ENCODE results near the gene KLF9. TPM values are rescaled to one million over a fixed set of nuclear protein-coding genes. Genes with fewer than 3 reads are reported as not detected.

Gene KLF9
- polyA plus RNA-seq, 1 of the 3 experiments (the other 2 are of a cell fraction): 5.8 TPM

GRCh38 chr9:70362952-70363351 is 51.5 kb downstream of the KLF9 start (continued):
- TF ChIP-seq, protein P1, sequence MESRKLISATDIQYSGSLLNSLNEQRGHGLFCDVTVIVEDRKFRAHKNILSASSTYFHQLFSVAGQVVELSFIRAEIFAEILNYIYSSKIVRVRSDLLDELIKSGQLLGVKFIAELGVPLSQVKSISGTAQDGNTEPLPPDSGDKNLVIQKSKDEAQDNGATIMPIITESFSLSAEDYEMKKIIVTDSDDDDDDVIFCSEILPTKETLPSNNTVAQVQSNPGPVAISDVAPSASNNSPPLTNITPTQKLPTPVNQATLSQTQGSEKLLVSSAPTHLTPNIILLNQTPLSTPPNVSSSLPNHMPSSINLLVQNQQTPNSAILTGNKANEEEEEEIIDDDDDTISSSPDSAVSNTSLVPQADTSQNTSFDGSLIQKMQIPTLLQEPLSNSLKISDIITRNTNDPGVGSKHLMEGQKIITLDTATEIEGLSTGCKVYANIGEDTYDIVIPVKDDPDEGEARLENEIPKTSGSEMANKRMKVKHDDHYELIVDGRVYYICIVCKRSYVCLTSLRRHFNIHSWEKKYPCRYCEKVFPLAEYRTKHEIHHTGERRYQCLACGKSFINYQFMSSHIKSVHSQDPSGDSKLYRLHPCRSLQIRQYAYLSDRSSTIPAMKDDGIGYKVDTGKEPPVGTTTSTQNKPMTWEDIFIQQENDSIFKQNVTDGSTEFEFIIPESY (IDR thresholded peaks at IDR 0.05; ENCODE audit: borderline replicate concordance, low read depth): no peak

GRCh38 chr9:70355801-70356200 is 58.7 kb downstream of the KLF9 start:
- Histone ChIP-seq H3K27me3 (ENCODE audit: insufficient read depth) (no peaks in the 10 kb centered on the region), H3K9ac (no peak overlapping the region), H3K9me2 (no peaks in the 10 kb centered on the region), H3K79me2 (ENCODE audit: insufficient read depth) (no peaks in the 10 kb centered on the region), H3K27ac (ENCODE audit: low read depth in 2 of 2, low read length in 1 of 2) (no peak overlapping the region), H4K20me1 (ENCODE audit: insufficient read depth) (no peaks in the 10 kb centered on the region), H2AFZ (ENCODE audit: low read depth) (no peak overlapping the region), H3K9me3 (no peaks in the 10 kb centered on the region), H3K4me3 (ENCODE audit: low read depth in 2 of 2, low read length in 1 of 2) (no peak overlapping the region), H3K4me2 (no peak overlapping the region), H3K4me1 (ENCODE audit: control insufficient read depth in 1 of 2, insufficient read depth in 2 of 2, low read depth in 1 of 2, low read length in 1 of 2) (no peaks in the 10 kb centered on the region), H3K36me3 (replicated peaks in 1 of 2; ENCODE audit: control insufficient read depth in 1 of 2, insufficient read depth in 2 of 2, low read length in 1 of 2) (peaks cover 13 to 49% of the 10 kb centered on the region in 2 experiments), H3F3A (replicated peaks; ENCODE audit: insufficient read depth) (peaks cover 11% of the 10 kb centered on the region)
- POLR2A ChIA-PET: no interaction called here
- WGBS (ENCODE audit: low lambda C conversion rate): 96% methylated on average over 3 of the region's 3 CpGs
- DNase-seq: no peak
- CTCF ChIA-PET: interaction anchor here (0.9 to 1.1 kb wide), 3 partner anchors 15 to 247 kb away, joined by 3 to 4 read pairs (median 3); no protein-coding TSS in a partner anchor
- TF ChIP-seq NRF1 (IDR thresholded peaks at IDR 0.05; ENCODE audit: low read depth, low read length): no peak
- TF ChIP-seq MXI1 (IDR thresholded peaks at IDR 0.05; ENCODE audit: low read depth, low read length): no peak
- no peak for TF ChIP-seq EZH2phosphoT487 (IDR thresholded peaks at IDR 0.05; ENCODE audit: borderline replicate concordance, low read depth)
- TF ChIP-seq, protein P2, sequence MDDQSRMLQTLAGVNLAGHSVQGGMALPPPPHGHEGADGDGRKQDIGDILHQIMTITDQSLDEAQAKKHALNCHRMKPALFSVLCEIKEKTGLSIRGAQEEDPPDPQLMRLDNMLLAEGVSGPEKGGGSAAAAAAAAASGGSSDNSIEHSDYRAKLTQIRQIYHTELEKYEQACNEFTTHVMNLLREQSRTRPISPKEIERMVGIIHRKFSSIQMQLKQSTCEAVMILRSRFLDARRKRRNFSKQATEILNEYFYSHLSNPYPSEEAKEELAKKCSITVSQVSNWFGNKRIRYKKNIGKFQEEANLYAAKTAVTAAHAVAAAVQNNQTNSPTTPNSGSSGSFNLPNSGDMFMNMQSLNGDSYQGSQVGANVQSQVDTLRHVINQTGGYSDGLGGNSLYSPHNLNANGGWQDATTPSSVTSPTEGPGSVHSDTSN (IDR thresholded peaks at IDR 0.05): no peak
- TF ChIP-seq CHD2 (IDR thresholded peaks at IDR 0.05; ENCODE audit: low read length, partially characterized antibody): no peak
- no peak for TF ChIP-seq NFIC (IDR thresholded peaks at IDR 0.05; ENCODE audit: borderline replicate concordance)
- no peak for TF ChIP-seq TCF12 (IDR thresholded peaks at IDR 0.05)
- TF ChIP-seq RFX5 (IDR thresholded peaks at IDR 0.05; ENCODE audit: low read length): no peak
- TF ChIP-seq FOXJ3 (CRISPR knock-in tag; IDR thresholded peaks at IDR 0.05): no peak
- no peak for TF ChIP-seq SIN3A (IDR thresholded peaks at IDR 0.05; ENCODE audit: borderline replicate concordance, low read depth, low read length)
- TF ChIP-seq, protein P1 (IDR thresholded peaks at IDR 0.05; ENCODE audit: borderline replicate concordance, low read depth): no peak
- TF ChIP-seq TAF1 (IDR thresholded peaks at IDR 0.05; ENCODE audit: borderline replicate concordance, low read depth, low read length): no peak
- TF ChIP-seq YY1 (IDR thresholded peaks at IDR 0.05; ENCODE audit: low read depth): no peak
- TF ChIP-seq, protein P3, sequence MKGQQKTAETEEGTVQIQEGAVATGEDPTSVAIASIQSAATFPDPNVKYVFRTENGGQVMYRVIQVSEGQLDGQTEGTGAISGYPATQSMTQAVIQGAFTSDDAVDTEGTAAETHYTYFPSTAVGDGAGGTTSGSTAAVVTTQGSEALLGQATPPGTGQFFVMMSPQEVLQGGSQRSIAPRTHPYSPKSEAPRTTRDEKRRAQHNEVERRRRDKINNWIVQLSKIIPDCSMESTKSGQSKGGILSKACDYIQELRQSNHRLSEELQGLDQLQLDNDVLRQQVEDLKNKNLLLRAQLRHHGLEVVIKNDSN (IDR thresholded peaks at IDR 0.05; ENCODE audit: borderline replicate concordance, low read depth): no peak
- TF ChIP-seq JUND (IDR thresholded peaks at IDR 0.05): no peak
- no peak for TF ChIP-seq REST (IDR thresholded peaks at IDR 0.05; ENCODE audit: low read depth, low read length)
- no peak for TF ChIP-seq RXRA (IDR thresholded peaks at IDR 0.05; ENCODE audit: borderline replicate concordance, low read depth)
- TF ChIP-seq, protein P4, sequence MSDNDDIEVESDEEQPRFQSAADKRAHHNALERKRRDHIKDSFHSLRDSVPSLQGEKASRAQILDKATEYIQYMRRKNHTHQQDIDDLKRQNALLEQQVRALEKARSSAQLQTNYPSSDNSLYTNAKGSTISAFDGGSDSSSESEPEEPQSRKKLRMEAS (IDR thresholded peaks at IDR 0.05; ENCODE audit: low read depth): no peak
- no peak for TF ChIP-seq POLR2AphosphoS5 (IDR thresholded peaks at IDR 0.05; ENCODE audit: low read depth, low read length)
